GM12891 (cell line): ENCODE data around the gene ACTMAP.

Source experiments
- POLR2A ChIP-seq: IDR thresholded peaks from 2 replicates; pipeline ENCODE4 v1.6.1; 2011; ENCODE audit warnings: low read depth, low read length, control low read depth
- POLR2AphosphoS5 ChIP-seq: IDR thresholded peaks from 2 replicates; pipeline ENCODE4 v1.6.1; 2011; ENCODE audit warnings: low read depth, low read length, control low read depth
- POU2F2 ChIP-seq: IDR thresholded peaks from 2 replicates; pipeline ENCODE4 v1.6.1; 2011; ENCODE audit warnings: low read depth, mild to moderate bottlenecking, control low read depth, low read length, moderate library complexity
- TAF1 ChIP-seq: IDR thresholded peaks from 2 replicates; pipeline ENCODE4 v1.6.1; 2011; ENCODE audit warnings: low read depth, low read length, control low read depth

GRCh38 chr19:40742477-40742876, 7.8 kb downstream of the ACTMAP start:
- no peak for TF ChIP-seq POLR2A
- TF ChIP-seq TAF1, result no peak
- TF ChIP-seq POU2F2, result no peak
- no peak for TF ChIP-seq POLR2AphosphoS5
